GM12874 (cell line): ENCODE data around the gene KCNB1.

ENCODE experiments used
- CTCF ChIP-seq: IDR thresholded peaks from 2 replicates; pipeline ENCODE4 v1.5.1; 2011; ENCODE audit warnings: low read depth, mild to moderate bottlenecking, control low read depth, low read length, moderate library complexity; ENCODE audit not compliant: insufficient read depth

The KCNB1 gene

DNA sequence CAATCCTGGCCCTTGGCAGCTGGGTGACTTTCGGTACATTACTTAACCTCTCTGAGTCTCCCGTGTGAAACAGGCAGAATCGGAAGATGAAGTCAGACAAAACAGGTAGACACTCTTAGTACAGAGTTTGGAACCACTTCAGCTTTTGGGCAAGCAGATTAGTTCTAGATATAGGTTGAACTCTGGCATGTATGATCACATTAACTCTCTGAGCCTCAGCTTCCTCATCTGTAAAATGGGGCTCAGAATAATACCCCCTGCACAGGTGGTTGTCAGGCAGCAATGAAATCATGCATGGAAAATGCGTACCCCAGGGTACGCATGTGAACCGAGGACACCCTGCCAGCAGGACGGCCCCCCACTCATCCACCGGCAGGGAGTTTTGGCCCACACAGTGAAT lies 87.7 kb downstream of the KCNB1 start:
- TF ChIP-seq CTCF, result no peak

- TF ChIP-seq CTCF, result no peak
These were observed 88.2 kb downstream of the KCNB1 start for GRCh38 chr20:49394264-49394663.

DNA sequence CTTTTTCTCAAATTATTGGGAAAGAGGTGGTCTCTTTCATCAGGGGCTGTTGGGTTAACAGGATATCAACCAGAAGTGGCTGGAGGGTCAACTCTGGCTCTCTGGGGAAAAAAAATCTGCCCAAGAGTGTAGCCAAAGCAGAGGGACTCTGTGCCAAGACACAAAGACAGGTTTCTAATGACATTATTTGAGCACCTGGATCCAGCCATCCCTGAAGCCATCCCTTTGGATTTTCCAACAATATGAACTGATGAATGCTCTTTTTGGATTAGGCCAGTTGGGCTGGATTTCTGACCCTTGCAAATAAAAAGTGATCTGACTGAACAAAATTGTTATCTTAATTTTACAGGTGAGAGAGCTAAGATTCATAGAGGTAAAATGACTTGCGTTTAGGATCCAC lies 88.7 kb downstream of the KCNB1 start:
- TF ChIP-seq CTCF, result no peak

DNA sequence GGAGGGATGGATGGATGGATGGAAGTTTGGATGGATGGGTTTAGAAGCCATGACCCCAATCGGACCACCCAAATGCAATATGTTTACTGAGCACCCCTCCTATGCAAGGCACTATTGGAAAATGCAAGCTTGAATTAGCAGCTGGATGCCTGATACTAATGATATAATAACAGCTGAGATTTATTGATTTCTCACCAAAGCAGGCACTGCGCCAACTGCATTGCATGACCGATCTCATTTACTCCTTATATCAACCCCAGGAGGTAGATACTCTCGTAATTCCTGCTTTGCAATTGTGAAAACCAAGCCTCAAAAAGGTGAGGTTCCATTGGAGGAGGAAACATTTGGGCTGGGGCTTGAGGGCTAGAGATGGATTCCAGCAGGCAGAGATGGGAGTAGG lies 89.7 kb downstream of the KCNB1 start:
- no peak for TF ChIP-seq CTCF

DNA sequence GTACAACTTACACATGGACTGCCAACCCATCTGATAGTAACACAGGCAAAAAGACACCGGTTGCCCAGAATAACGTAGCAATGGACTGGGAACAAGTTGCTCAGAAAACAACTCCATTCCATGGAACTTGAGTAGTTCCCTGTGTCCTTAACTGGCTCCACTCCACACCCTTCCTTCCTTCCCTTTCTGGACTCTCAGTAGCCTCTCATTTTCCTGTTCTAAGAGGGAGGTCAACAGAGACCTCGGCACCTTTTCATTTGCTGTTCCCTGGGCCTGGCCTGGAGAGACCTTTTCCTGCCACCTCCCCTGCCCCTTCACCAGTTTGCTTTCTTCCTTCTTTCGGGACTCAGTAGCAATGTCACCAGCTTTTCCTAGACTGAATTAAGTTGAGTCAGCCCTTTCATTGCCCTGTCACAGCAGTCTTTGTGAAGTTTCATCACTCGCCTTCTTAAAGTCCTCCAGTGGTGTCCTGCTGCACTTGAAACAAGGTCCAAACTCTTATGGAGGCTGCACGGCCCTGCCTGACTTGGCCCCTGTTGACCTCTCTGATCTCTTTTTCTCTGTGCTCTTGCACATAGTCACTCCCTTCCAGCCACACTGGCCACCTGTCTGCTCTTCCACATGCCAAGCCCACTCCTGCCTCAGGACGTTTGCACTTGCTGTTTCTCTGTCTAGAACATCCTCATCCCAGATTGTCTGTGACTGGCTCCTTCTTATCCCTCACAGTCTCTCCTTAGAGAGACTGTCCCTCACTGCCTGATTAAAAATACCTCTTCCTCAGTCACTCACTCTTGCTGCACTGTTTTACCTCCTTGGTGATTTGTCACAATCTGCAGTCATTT lies 90.8 kb downstream of the KCNB1 start:
- no peak for TF ChIP-seq CTCF

- TF ChIP-seq CTCF, result no peak
These were observed 92.6 kb downstream of the KCNB1 start for GRCh38 chr20:49389854-49390253.

DNA sequence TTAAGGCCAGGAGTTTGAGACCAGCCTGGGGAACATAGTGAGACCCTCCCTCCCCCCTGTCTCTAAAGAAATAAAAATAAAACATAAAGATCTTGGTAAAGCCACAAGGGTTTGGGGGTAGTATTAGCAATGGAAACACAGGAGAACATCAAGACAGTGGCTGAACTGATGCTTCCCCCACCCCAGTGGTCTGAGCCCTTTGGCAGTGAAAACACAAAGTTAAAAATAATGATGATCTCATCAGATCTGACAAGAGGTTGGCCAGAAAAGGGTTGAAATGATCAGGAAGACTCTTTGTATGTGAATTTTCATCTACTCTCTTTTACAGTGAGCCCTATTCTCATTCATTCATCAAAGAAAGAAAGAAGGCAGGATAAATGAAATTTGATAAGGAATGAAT lies 93.7 kb downstream of the KCNB1 start:
- no peak for TF ChIP-seq CTCF
